HG03558 (cell line): ENCODE data around the gene MTX1.
"Not testable (repeated sequence)": the region's sequence is repeated elsewhere in the genome, so short reads cannot be mapped to it uniquely, and the experiment has no call there.

Experiments used
- ATAC-seq: cut with Tn5 transposase; IDR thresholded peaks from one replicate; pipeline ENCODE4 v1.9.1; 2021; ENCODE audit warnings: moderate number of reproducible peaks; ENCODE audit not compliant: unreplicated experiment; ENCODE audit errors: extremely low read depth

Gene MTX1

GRCh38 chr1:155187456-155187891 is 21.0 kb upstream of the MTX1 start:
- ATAC-seq = no peak

GRCh38 chr1:155188268-155188667 is 20.2 kb upstream of the MTX1 start:
- ATAC-seq = no peak

GRCh38 chr1:155189926-155190325 is 18.6 kb upstream of the MTX1 start:
- ATAC-seq = not testable (repeated sequence)

- ATAC-seq = no peak
Measured at GRCh38 chr1:155191904-155192303, 16.6 kb upstream of the MTX1 start.

GRCh38 chr1:155192346-155193274 is 15.9 kb upstream of the MTX1 start:
- ATAC-seq = no peak

GRCh38 chr1:155193275-155193990 is 15.1 kb upstream of the MTX1 start:
- no peak for ATAC-seq

GRCh38 chr1:155193991-155194240 is 14.6 kb upstream of the MTX1 start:
- not testable (repeated sequence) for ATAC-seq

GRCh38 chr1:155195201-155196102 is 13.0 kb upstream of the MTX1 start:
- ATAC-seq = no peak

GRCh38 chr1:155196103-155196892 is 12.2 kb upstream of the MTX1 start:
- ATAC-seq = no peak

- ATAC-seq = no peak
Measured at GRCh38 chr1:155196893-155197638, 11.4 kb upstream of the MTX1 start.

GRCh38 chr1:155197901-155198546 is 10.5 kb upstream of the MTX1 start:
- no peak for ATAC-seq

GRCh38 chr1:155198547-155198906 is 10.0 kb upstream of the MTX1 start:
- no peak for ATAC-seq

- ATAC-seq = no peak
Measured at GRCh38 chr1:155199792-155200191, 8.7 kb upstream of the MTX1 start.

GRCh38 chr1:155200920-155201319 is 7.6 kb upstream of the MTX1 start:
- no peak for ATAC-seq

GRCh38 chr1:155202198-155202597 is 6.3 kb upstream of the MTX1 start:
- no peak for ATAC-seq

GRCh38 chr1:155202731-155203515 is 5.6 kb upstream of the MTX1 start:
- no peak for ATAC-seq

GRCh38 chr1:155205035-155205434 is 3.5 kb upstream of the MTX1 start:
- no peak for ATAC-seq

- no peak for ATAC-seq
Measured at GRCh38 chr1:155205969-155206593, 2.4 kb upstream of the MTX1 start.
